RPMI8226 (cell line): ENCODE results near the gene MTG1.
"Not testable (repeated sequence)": the region's sequence is repeated elsewhere in the genome, so short reads cannot be mapped to it uniquely, and the experiment has no call there.

ENCODE experiments used
- DNase-seq: peaks from one replicate; pipeline ENCODE4 v3.0.0-alpha.2; 2015

MTG1 gene

GRCh38 chr10:133401981-133402725 lies 8.2 kb downstream of the MTG1 start:
- DNase-seq = no peak

DNA sequence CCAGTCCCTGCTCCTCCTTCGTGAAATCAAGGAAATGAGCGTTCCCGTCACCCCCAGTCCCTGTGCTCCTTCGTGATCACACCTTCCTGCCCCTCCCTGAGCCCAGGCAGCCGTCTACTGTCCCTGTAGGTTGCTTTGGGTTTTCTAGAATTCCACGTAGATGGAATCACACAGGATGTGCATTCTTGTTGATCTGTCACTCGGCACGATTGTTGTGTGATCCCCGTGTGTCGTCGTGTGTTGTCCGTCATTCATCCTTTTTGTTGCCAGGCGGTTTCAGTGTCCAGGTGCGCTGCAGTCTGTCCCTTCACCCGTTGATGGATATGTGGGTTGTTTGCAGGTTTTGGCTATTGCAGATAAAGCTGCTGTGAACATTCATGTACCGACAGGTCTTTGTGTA lies 9.4 kb downstream of the MTG1 start:
- DNase-seq = no peak

DNA sequence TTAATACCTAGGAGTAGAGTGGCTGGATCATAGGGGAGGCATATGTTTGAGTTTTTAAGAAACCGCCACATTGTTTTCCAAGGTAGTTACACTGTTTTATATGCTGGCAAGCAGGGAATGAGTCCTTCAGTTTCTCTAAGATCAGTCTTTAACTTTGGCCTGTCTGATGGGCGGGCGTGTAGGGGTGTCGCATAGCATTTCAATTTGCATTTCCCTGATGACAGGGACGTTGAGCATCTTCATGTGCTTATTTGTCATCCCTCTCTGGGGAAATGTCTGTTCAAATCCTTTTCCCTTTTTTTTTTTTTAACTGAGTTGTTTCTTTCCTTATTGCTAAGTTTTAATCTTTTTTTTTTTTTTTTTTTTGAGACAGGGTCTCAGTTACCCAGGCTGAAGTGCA lies 9.8 kb downstream of the MTG1 start:
- DNase-seq = no peak

DNA sequence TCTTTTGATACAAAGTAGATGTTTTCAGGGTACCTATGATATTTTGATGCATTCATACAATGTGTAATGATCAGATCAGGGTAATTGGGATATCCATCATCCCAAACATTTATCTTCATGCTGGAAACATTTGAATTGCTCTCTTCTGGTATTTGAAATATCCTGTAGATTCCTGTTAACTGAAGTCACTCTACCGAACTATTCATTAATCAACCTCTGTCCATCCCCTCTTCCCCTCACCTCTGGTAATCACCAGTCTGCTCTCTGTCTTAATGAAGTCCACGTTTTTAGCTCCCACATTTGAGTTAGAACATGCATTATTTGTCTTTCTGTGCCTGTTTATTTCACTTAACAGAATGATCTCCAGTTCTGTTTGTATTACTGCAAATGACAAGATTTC lies 11.3 kb downstream of the MTG1 start:
- DNase-seq = no peak

DNA sequence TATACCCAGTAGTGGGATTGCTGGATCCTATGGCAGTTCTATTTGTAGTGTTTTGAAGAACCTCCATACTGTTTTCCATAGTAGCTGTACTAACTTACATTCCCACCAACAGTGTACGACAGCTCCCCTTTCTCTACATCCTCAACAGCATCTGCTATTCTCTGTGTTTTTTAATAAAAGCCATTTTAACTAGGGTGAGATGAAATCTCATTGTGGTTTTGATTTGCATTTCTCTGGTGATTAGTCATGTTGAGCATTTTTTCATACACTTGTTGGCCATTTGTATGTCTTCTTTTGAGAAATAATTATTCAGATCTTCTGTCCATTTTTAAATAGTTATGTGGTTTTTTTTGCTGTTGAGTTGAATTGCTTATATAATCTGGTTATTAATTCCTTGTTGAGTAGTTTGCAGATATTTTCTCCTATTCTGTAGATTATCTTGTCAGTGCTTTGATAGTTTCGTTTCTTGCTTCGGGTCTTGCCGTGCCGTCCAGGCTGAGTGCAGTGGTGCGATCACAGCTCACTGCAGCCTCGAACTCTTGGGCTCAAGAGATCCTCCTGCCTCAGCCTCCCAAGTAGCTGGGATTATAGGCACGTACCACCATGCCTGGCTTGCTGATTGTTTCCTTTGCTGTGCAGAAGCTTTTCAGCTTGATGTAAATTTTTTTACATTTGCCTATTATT lies 12.0 kb downstream of the MTG1 start:
- no peak for DNase-seq

- no peak for DNase-seq
These were observed 17.8 kb downstream of the MTG1 start for GRCh38 chr10:133411523-133412380.

DNA sequence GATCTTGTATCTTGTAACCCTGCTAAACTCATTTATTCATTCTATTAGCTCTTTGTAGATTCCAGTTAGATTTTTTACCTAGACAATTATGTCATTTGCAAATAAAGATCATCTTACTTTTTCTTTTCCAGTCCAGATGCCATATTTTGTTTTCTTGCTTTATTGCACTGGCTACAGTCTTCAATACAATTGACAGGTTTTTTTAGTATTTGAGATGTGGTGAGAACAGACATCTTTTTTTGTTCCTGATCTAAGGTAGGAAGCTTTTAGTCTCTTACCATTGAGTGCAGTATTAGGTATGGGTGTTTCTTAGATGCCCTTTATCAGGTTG lies 18.4 kb downstream of the MTG1 start:
- no peak for DNase-seq

GRCh38 chr10:133414401-133414800 lies 20.4 kb downstream of the MTG1 start:
- not testable (repeated sequence) for DNase-seq

- DNase-seq = no peak
These were observed 21.8 kb downstream of the MTG1 start for GRCh38 chr10:133415752-133416151.

GRCh38 chr10:133418289-133418993 lies 24.5 kb downstream of the MTG1 start:
- DNase-seq = no peak

DNA sequence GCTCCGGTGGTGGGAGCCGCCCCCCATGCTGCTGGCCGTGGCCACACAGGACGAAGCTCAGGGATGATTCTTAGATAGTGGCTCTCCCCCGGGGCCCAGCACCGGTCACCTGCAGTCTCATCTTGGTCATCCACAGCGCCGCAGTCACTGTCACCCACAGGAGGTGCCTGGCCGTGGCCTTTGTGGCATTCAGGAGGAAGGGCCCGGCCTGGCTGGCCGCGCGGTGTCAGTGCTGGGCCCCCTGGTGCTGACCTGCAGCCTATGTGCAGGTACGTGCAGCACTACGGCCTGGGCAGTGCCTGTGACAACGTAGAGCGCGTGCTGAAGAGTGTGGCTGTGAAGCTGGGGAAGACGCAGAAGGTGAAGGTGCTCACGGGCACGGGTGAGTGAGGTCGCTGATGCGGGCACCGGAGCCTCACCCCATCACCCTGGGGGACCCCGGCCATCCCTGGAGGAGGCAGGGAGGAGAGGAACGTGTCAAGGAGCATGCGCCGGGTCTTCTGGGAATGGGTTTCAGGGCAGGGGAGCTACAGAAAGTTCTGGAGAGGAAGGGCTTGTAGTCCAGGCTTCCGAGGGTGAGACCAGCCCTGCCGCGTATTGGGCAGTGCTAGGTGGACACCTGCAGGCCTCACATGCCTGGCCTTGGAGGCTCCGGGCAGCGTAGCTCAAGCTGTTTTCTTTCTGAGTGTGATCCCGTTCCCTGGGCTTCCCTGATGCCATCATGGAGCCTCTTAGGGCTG lies 25.4 kb downstream of the MTG1 start:
- no peak for DNase-seq

- no peak for DNase-seq
These were observed 26.1 kb downstream of the MTG1 start for GRCh38 chr10:133420028-133420427.

DNA sequence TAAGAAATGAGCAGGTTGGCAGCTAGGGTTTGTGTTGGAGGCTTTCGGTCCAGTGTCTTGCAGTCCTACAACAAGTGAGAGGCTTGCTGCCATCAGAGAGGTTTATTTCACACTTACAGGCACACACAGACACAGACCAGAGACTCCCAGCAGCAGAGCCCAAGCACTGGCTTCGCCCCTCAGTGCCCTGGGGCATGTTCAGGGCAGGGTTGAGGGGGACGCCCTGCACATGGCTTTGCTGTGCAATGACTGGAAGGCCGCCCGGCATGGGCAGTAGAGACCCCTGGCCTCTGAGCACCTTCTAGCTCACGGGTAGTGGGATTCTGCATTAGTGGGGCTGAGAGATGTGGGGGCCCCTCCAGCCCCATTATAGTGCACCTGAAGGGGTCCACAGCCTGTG lies 26.6 kb downstream of the MTG1 start:
- no peak for DNase-seq

- DNase-seq = no peak
These were observed 27.6 kb downstream of the MTG1 start for GRCh38 chr10:133421336-133422222.

- DNase-seq = no peak
These were observed 28.4 kb downstream of the MTG1 start for GRCh38 chr10:133422223-133422806.

GRCh38 chr10:133422807-133423771 lies 29.1 kb downstream of the MTG1 start:
- DNase-seq = no peak

DNA sequence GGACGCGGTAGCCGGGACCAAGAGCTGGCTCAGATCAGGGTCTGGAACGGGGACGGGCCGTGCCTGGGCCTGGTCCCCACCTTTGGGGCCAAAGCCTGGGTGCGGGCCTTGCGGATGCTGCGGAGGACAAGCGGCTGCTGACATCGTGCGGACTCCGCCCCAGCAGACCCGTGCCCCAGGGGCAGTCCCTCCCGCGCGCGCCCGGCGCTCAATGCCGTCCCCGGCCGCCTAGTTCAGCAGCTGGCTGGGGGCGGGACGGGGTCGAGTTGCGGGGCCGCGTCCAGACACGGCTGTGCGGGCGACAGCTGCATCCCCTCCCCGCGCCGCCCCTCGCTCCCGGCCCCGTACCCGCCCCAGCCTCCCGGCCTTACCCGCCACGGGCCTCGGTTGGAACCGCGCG lies 30.1 kb downstream of the MTG1 start:
- DNase-seq = not testable (repeated sequence)

DNA sequence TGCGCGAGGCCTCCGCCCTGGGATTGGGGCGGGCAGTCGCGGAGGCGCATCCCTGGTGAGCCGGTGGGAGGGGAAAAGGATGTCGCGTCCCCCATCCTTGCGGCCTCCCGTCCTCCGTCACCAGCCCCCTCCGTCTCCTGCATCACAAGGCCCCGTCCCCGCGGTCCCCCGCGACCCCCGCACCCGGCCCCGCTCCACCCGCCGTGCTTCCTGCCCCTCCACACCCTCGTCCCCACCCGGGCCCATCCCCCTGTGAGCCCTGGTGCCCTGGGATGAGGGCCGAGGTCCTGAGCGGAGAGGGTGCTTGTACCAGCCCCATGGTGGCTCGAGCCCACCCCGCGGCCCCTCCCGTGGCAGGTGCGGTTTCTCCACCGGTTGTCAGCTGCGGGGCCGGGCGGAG lies 30.6 kb downstream of the MTG1 start, which contains the start of gene SPRN:
Gene SPRN, minus strand, starts transcription at position 25 of the 400 bp plus-strand sequence. CDS start 944 bp downstream, outside the sequence.
- not testable (repeated sequence) for DNase-seq

- DNase-seq = not testable (repeated sequence)
These were observed 35.6 kb downstream of the MTG1 start for GRCh38 chr10:133429571-133429970.
